Type B pancreatic cell (in vitro differentiated cells): Measurements from ENCODE around the gene WWC1. TPM values are rescaled to one million over a fixed set of nuclear protein-coding genes. Genes with fewer than 3 reads are reported as not detected.

Source experiments
- DNase-seq: peaks from one replicate; pipeline ENCODE4 v3.0.0; 2021; ENCODE audit warnings: mixed read lengths; ENCODE audit not compliant: unreplicated experiment; ENCODE audit errors: extremely low spot score
- H3K27ac Mint-ChIP-seq: 2 replicates; pipeline ENCODE4 v1.8.0; 2021; ENCODE audit warnings: mild to moderate bottlenecking, mixed read lengths
- H3K27me3 Mint-ChIP-seq: 2 replicates; pipeline ENCODE4 v1.8.0; 2021; ENCODE audit warnings: mixed read lengths
- H3K36me3 Mint-ChIP-seq: 2 replicates; pipeline ENCODE4 v1.8.0; 2021; ENCODE audit warnings: mixed read lengths
- H3K4me1 Mint-ChIP-seq: one replicate; pipeline ENCODE4 v1.8.0; 2021; ENCODE audit warnings: mixed read lengths; ENCODE audit not compliant: unreplicated experiment
- H3K4me3 Mint-ChIP-seq: 2 replicates; pipeline ENCODE4 v1.8.0; 2021; ENCODE audit warnings: mild to moderate bottlenecking, mixed read lengths
- H3K9me3 Mint-ChIP-seq: 2 replicates; pipeline ENCODE4 v1.8.0; 2021; ENCODE audit warnings: mixed read lengths
- total RNA-seq: library from RNA; stranded (reverse); gene quantifications from 2 replicates; pipeline ENCODE4 v1.2.1, GENCODE V29; 2021; ENCODE audit warnings: low replicate concordance
- TF ChIP-seq, protein P1 (sequence below): fragments of 200-600 bp; sonication (generic); conservative IDR thresholded peaks from 2 replicates; pipeline ENCODE4 v1.5.0; 2021; ENCODE audit warnings: antibody characterized with exemption, mild to moderate bottlenecking

Gene WWC1
- total RNA-seq, 1 donor from 2014 or later, result 80.1 TPM

DNA sequence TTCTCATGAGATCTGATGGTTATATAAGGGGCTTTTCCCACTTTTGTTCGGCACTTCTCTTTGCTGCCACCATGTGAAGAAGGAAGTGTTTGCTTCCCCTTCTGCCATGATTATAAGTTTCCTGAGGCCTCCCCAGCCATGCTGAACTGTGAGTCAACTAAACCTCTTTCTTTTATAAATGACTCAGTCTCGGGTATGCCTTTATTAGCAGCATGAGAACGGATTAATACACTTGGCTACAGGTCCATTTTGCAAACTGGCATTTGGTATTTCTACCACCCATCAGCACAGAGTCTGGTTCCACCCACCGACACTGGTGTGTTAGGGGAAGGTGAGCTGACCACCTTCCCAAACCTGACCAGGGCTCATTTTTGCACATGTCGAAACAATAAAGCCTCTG, 146.9 kb downstream of the WWC1 start:
- TF ChIP-seq, protein P1, sequence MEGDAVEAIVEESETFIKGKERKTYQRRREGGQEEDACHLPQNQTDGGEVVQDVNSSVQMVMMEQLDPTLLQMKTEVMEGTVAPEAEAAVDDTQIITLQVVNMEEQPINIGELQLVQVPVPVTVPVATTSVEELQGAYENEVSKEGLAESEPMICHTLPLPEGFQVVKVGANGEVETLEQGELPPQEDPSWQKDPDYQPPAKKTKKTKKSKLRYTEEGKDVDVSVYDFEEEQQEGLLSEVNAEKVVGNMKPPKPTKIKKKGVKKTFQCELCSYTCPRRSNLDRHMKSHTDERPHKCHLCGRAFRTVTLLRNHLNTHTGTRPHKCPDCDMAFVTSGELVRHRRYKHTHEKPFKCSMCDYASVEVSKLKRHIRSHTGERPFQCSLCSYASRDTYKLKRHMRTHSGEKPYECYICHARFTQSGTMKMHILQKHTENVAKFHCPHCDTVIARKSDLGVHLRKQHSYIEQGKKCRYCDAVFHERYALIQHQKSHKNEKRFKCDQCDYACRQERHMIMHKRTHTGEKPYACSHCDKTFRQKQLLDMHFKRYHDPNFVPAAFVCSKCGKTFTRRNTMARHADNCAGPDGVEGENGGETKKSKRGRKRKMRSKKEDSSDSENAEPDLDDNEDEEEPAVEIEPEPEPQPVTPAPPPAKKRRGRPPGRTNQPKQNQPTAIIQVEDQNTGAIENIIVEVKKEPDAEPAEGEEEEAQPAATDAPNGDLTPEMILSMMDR, result no peak
- H3K36me3 Mint-ChIP-seq, result peaks cover 34% of the 10 kb centered on the region
- no peaks in the 10 kb centered on the region for H3K9me3 Mint-ChIP-seq
- H3K4me1 Mint-ChIP-seq, result peaks cover 4% of the 10 kb centered on the region
- H3K27ac Mint-ChIP-seq, result no peak overlapping the region
- no peak overlapping the region for H3K4me3 Mint-ChIP-seq
- H3K27me3 Mint-ChIP-seq, result no peaks in the 10 kb centered on the region
- no peak for DNase-seq

DNA sequence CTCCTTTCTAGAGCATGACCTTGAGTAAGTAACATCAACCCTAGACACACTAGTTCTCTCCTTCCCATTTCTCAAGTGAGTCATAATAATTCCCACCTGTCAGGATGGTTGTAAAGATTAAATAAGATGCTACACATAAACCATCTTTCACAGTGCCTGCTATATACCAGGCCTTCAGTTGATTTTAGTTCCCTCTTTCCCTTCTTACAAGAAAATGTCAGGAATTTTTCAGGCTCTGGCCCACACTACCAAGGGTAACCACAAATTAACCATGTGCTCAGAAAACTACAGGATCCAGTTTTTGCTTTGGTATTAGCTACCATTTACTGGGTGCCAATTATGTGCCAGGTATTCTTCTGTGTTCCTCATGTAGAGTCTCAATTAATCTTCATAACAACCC, 152.1 kb downstream of the WWC1 start:
- TF ChIP-seq, protein P1, result no peak
- peaks cover 11% of the 10 kb centered on the region for H3K4me1 Mint-ChIP-seq
- no peaks in the 10 kb centered on the region for H3K9me3 Mint-ChIP-seq
- H3K27me3 Mint-ChIP-seq, result no peaks in the 10 kb centered on the region
- H3K27ac Mint-ChIP-seq, result peak overlapping the region; percentile 11
- H3K4me3 Mint-ChIP-seq, result no peak overlapping the region
- no peak for DNase-seq
- peaks cover 22% of the 10 kb centered on the region for H3K36me3 Mint-ChIP-seq

DNA sequence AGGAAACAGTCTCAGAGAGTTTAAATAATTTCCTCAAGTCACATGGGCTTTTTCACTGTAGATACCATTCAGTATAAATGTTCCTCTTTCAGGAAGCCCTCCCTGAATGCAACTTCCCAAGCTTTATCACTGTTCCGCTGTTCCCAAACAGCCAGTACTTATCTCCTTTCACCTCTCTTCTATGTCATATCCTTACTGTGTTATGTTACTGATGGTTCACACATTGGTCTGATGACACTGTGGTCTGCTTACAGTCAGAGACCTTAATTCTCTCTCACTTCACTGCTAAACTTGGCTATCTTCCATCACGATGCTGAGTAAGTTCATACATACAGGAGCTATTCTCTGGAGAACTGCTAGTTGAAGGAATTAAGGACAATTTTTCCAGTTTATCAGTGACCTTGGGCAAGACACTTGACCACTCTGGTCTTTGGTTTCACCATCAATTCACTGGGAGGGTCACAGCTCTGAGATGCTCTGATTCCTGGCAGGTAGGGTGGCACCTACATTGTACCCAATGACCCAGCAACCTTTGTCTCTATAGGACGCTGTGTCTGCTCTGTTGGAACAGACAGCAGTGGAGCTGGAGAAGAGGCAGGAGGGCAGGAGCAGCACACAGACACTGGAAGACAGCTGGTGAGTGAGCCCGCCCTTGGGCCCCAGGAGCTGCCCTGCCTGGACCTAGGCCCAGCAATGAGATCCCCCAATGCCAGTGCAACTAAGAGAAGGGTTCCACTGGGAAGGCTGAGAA, 152.7 kb downstream of the WWC1 start:
- Mint-ChIP-seq H3K27me3 (no peaks in the 10 kb centered on the region), H3K36me3 (peaks cover 26% of the 10 kb centered on the region), H3K27ac (peak overlapping the region; percentile 50), H3K4me1 (peaks cover 11% of the 10 kb centered on the region), H3K4me3 (no peak overlapping the region), H3K9me3 (no peaks in the 10 kb centered on the region)
- TF ChIP-seq, protein P1, result no peak
- DNase-seq, result no peak

DNA sequence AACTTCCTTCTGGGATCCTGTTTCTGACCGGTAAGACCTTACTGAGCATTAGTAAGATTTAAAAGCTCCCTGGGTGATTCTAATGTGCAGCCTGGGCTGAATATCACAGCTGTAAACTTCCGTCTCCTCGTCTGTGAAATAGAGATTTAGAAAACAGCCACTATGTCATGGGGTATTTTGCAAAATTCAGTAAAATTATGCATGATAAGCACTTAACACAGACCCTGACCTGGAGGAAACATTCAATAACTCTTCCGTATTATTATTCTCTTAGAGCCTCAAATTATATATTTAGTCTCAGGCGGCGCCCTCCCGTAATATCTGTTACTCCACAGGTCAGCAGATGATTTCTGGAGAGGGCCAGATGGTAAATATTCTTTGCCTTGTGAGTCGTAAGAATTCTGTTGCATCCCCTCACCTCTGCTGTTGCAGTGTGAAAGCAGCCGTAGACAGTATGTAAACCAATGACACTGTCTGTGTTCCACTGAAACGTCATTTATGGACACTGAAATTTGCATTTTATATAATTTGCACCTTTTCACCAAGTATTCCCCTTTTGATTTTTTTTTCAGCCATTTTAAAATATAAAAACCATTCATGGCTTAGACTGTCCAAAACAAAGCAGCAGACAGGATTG, 155.7 kb downstream of the WWC1 start:
- Mint-ChIP-seq H3K27ac (peak overlapping the region; percentile 41), H3K36me3 (peaks cover 14% of the 10 kb centered on the region)
- DNase-seq, result no peak

DNA sequence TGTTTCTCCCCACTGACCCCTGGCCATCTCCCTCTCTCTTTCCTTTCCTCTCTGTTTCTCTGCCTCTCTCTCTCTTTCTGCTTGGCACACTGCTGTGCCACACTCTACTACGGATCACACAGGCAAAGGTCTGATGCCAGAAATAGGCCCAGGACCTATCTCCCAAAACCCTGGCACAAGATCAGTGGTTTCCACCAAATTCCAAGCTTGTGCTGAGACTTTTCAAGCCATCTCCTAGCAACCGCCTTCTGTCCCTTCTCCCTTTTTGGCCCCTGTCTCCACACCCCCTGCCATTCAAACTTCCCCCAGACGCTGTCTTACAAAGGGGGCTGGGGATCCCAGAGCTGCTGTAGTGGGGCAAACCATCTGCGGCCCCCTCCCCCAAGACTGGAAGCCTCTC, 156.4 kb downstream of the WWC1 start:
- no peak for DNase-seq
- H3K4me1 Mint-ChIP-seq, result peaks cover 11% of the 10 kb centered on the region
- H3K4me3 Mint-ChIP-seq, result peak overlapping the region; percentile 14
- no peaks in the 10 kb centered on the region for H3K9me3 Mint-ChIP-seq
- no peaks in the 10 kb centered on the region for H3K27me3 Mint-ChIP-seq
- H3K27ac Mint-ChIP-seq, result peak overlapping the region; percentile 41
- TF ChIP-seq, protein P1, result no peak
- H3K36me3 Mint-ChIP-seq, result peaks cover 18% of the 10 kb centered on the region

More for the DNA sequence above, 155.7 kb downstream of the WWC1 start:
- Mint-ChIP-seq H3K27me3 (no peaks in the 10 kb centered on the region), H3K9me3 (no peaks in the 10 kb centered on the region), H3K4me1 (peaks cover 11% of the 10 kb centered on the region), H3K4me3 (no peak overlapping the region)
- TF ChIP-seq, protein P1, result no peak
